Left lung (tissue), 10 donors: ENCODE results near the gene SPEN. TPM values are rescaled to one million over a fixed set of nuclear protein-coding genes. Genes with fewer than 3 reads are reported as not detected.
"Not testable (repeated sequence)": the region's sequence is repeated elsewhere in the genome, so short reads cannot be mapped to it uniquely, and the experiment has no call there.

Experiments used
- ATAC-seq: fragments of 200-7000 bp; cut with Tn5 transposase; one replicate; pipeline ENCODE4 v1.9.1; 2020; ENCODE audit warnings: moderate library complexity
- DNase-seq, 4 donors: peaks; one replicate each; pipeline ENCODE4 v3.0.0-alpha.2; 2013 to 2020
- H3K27ac ChIP-seq, 2 donors: fragments of 200-600 bp; sonication (generic) in 1 of 2; one replicate each; pipeline versions ENCODE4 v1.5.0 to v1.8.0; 2020 to 2021
- H3K27me3 ChIP-seq, 2 donors: fragments of 200-600 bp; sonication (generic) in 1 of 2; one replicate each; pipeline versions ENCODE4 v1.5.0 to v1.8.0; 2020 to 2021
- H3K36me3 ChIP-seq, 2 donors: fragments of 200-600 bp; sonication (generic) in 1 of 2; one replicate each; pipeline versions ENCODE4 v1.5.0 to v1.8.0; 2020 to 2021
- H3K4me1 ChIP-seq, 2 donors: fragments of 200-600 bp; one replicate each; pipeline ENCODE4 v1.8.0; 2021
- H3K4me3 ChIP-seq, 2 donors: fragments of 200-600 bp; sonication (generic) in 1 of 2; one replicate each; pipeline versions ENCODE4 v1.5.0 to v1.8.0; 2020 to 2021; ENCODE audit warnings: mild to moderate bottlenecking in 1 of 2
- H3K9me3 ChIP-seq, 2 donors: fragments of 200-600 bp; sonication (generic) in 1 of 2; one replicate each; pipeline versions ENCODE4 v1.5.0 to v1.8.0; 2020 to 2021
- CTCF ChIP-seq, 2 donors: fragments of 200-600 bp; sonication (generic) in 1 of 2; IDR thresholded peaks; one replicate each; pipeline versions ENCODE4 v1.5.0 to v1.8.0; 2021; ENCODE audit warnings: antibody characterized with exemption in 2 of 2
- intact Hi-C, 2 donors: fragments of 100-400 bp; cut with DNase I; formaldehyde crosslinking; loops; one replicate each; pipeline versions ENCODE4 v1.11.2 to v1.14.2; 2022
- polyA plus RNA-seq, 6 donors: library from polyadenylated mRNA; unstranded; fragments of 120-200 nt; gene quantifications; one replicate each; pipeline ENCODE4 v1.2.1, GENCODE V29; 2013; ENCODE audit not compliant: insufficient read length in 6 of 6
- total RNA-seq, 2 donors: library from RNA; stranded (reverse); fragmentation: NEBNext Ultra II Directional; extraction: Animal tissue kit (Norgen Biotek cat#: 25700); gene quantifications; one replicate each; pipeline ENCODE4 v1.2.1, GENCODE V29; 2021
- donor health status: DM: no; HTN: yes; CAD: no.
- donor health status: DM: no; HTN: no; CAD: no.

Gene SPEN
- total and polyA plus RNA-seq, 8 donors, result 37.2 to 71.4 (median 63.3) TPM

GRCh38 chr1:15826810-15827507, 20.5 kb upstream of the SPEN start:
- no peak overlapping the region for H3K27ac ChIP-seq
- ATAC-seq (no peak), DNase-seq (no peak)
- intact Hi-C loops, result no loop called here
- H3K4me1 ChIP-seq, result peaks cover 0 to 23% of the 10 kb centered on the region in 2 donors
- no peaks in the 10 kb centered on the region for H3K36me3 ChIP-seq
- no peaks in the 10 kb centered on the region for H3K9me3 ChIP-seq
- H3K27me3 ChIP-seq, result no peaks in the 10 kb centered on the region
- TF ChIP-seq CTCF (IDR thresholded peaks at IDR 0.05), result no peak
- H3K4me3 ChIP-seq, result no peak overlapping the region

GRCh38 chr1:15827567-15827966, 19.9 kb upstream of the SPEN start:
- H3K36me3 ChIP-seq, H3K9me3 ChIP-seq, H3K4me3 ChIP-seq, DNase-seq, ATAC-seq, H3K27me3 ChIP-seq, H3K27ac ChIP-seq, intact Hi-C loops: not testable (repeated sequence)
- H3K4me1 ChIP-seq, result peaks cover 0 to 29% of the 10 kb centered on the region in 2 donors

- peak overlapping the region in 1 of 2 donors; percentile 86 for H3K27ac ChIP-seq
Observed at GRCh38 chr1:15828931-15829330, 18.6 kb upstream of the SPEN start.

GRCh38 chr1:15830258-15830657, 17.2 kb upstream of the SPEN start:
- H3K27ac ChIP-seq, result peak overlapping the region in 1 of 2 donors; percentile 86
- no peak for ATAC-seq
- TF ChIP-seq CTCF (IDR thresholded peaks at IDR 0.05), result no peak

More at GRCh38 chr1:15828931-15829330, 18.6 kb upstream of the SPEN start:
- H3K4me3 ChIP-seq, H3K36me3 ChIP-seq, H3K9me3 ChIP-seq, DNase-seq, ATAC-seq, intact Hi-C loops, H3K27me3 ChIP-seq: not testable (repeated sequence)
- peaks cover 6 to 42% of the 10 kb centered on the region in 2 donors for H3K4me1 ChIP-seq

GRCh38 chr1:15833069-15833679, 14.3 kb upstream of the SPEN start:
- no peak for TF ChIP-seq CTCF (IDR thresholded peaks at IDR 0.05)
- H3K36me3 ChIP-seq, result no peaks in the 10 kb centered on the region
- intact Hi-C loops, result no loop called here
- peak overlapping the region; percentile 65 to 75 for H3K4me3 ChIP-seq
- peak; percentile 3 for ATAC-seq
- no peaks in the 10 kb centered on the region for H3K27me3 ChIP-seq
- H3K27ac ChIP-seq, result peak overlapping the region; percentile 97 to 100
- H3K9me3 ChIP-seq, result no peaks in the 10 kb centered on the region
- DNase-seq, result peak in 3 of 4 donors; percentile 40 to 81 (median 74)
- H3K4me1 ChIP-seq, result peaks cover 11 to 49% of the 10 kb centered on the region in 2 donors

More at GRCh38 chr1:15830258-15830657, 17.2 kb upstream of the SPEN start:
- intact Hi-C loops, result no loop called here
- Histone ChIP-seq H3K4me3 (peak overlapping the region in 1 of 2 donors; percentile 17), H3K36me3 (no peaks in the 10 kb centered on the region), H3K4me1 (peaks cover 6 to 42% of the 10 kb centered on the region in 2 donors), H3K27me3 (no peaks in the 10 kb centered on the region), H3K9me3 (no peaks in the 10 kb centered on the region)
- DNase-seq, result no peak

GRCh38 chr1:15833842-15834405, 13.6 kb upstream of the SPEN start:
- Histone ChIP-seq H3K9me3 (no peaks in the 10 kb centered on the region), H3K4me3 (peak overlapping the region; percentile 65 to 75), H3K27ac (peak overlapping the region; percentile 97 to 100), H3K4me1 (peaks cover 11 to 48% of the 10 kb centered on the region in 2 donors), H3K27me3 (no peaks in the 10 kb centered on the region), H3K36me3 (no peaks in the 10 kb centered on the region)
- DNase-seq, result no peak
- intact Hi-C loops, result no loop called here
- no peak for ATAC-seq
- TF ChIP-seq CTCF (IDR thresholded peaks at IDR 0.05), result no peak
